CD4-positive, CD25-positive, alpha-beta regulatory T cell (primary cell): Measurements from ENCODE around the gene MAP4K5. TPM values are rescaled to one million over a fixed set of nuclear protein-coding genes. Genes with fewer than 3 reads are reported as not detected.
A peak's percentile ranks its signal among the peaks of the same experiment; 100 is the strongest.

Source experiments
- ATAC-seq, 2 donors: fragments of 150-1000 bp; cut with Tn5 transposase; one replicate each; pipeline ENCODE4 v1.10.0; 2021; ENCODE audit warnings: low read depth in 2 of 2, moderate number of reproducible peaks in 2 of 2, moderate library complexity in 1 of 2
- DNase-seq, 3 donors: peaks; one replicate each; pipeline versions ENCODE4 v3.0.0 to v3.0.0-alpha.2; 2012 to 2022; ENCODE audit warnings: mixed read lengths in 1 of 3
- H3K27ac ChIP-seq: one replicate; pipeline ENCODE4 v1.7.0; 2013; ENCODE audit warnings: mild to moderate bottlenecking, low read length; ENCODE audit not compliant: insufficient read depth, poor library complexity, severe bottlenecking
- H3K27me3 ChIP-seq: one replicate; pipeline ENCODE4 v1.7.0; 2013; ENCODE audit warnings: low read length; ENCODE audit not compliant: control insufficient read depth, insufficient read depth
- H3K36me3 ChIP-seq: one replicate; pipeline ENCODE4 v1.7.0; 2013; ENCODE audit warnings: mild to moderate bottlenecking, low read length, moderate library complexity; ENCODE audit not compliant: control insufficient read depth, insufficient read depth
- H3K4me1 ChIP-seq: 2 replicates; pipeline ENCODE4 v1.7.0; 2013; ENCODE audit warnings: mild to moderate bottlenecking, low read length; ENCODE audit not compliant: insufficient read depth, control insufficient read depth, poor library complexity, severe bottlenecking
- H3K4me3 ChIP-seq: one replicate; pipeline ENCODE4 v1.7.0; 2013; ENCODE audit warnings: low read depth, mild to moderate bottlenecking, low read length, moderate library complexity
- H3K9me3 ChIP-seq, 2 experiments: 1 replicate in 1 of 2; 2 replicates in 1 of 2; pipeline ENCODE4 v1.7.0; 2013; ENCODE audit warnings: low read length in 2 of 2, mild to moderate bottlenecking in 1 of 2, moderate library complexity in 1 of 2; ENCODE audit not compliant: control insufficient read depth in 2 of 2
- H3K27ac Mint-ChIP-seq, 3 donors: one replicate each; pipeline ENCODE4 v1.8.0; 2020 to 2022; ENCODE audit warnings: mild to moderate bottlenecking in 3 of 3, mixed read lengths in 3 of 3, moderate library complexity in 2 of 3
- H3K27me3 Mint-ChIP-seq: one replicate; pipeline ENCODE4 v1.8.0; 2022; ENCODE audit warnings: mild to moderate bottlenecking, mixed read lengths
- H3K36me3 Mint-ChIP-seq: one replicate; pipeline ENCODE4 v1.8.0; 2020; ENCODE audit warnings: mixed read lengths
- H3K4me1 Mint-ChIP-seq, 4 donors: one replicate each; pipeline ENCODE4 v1.8.0; 2020 to 2022; ENCODE audit warnings: mixed read lengths in 4 of 4, mild to moderate bottlenecking in 1 of 4
- H3K4me3 Mint-ChIP-seq, 4 donors: one replicate each; pipeline ENCODE4 v1.8.0; 2020 to 2022; ENCODE audit warnings: mild to moderate bottlenecking in 4 of 4, mixed read lengths in 4 of 4, moderate library complexity in 3 of 4
- H3K9me3 Mint-ChIP-seq, 7 donors: one replicate each; pipeline ENCODE4 v1.8.0; 2020 to 2022; ENCODE audit warnings: mixed read lengths in 7 of 7, mild to moderate bottlenecking in 3 of 7, moderate library complexity in 2 of 7
- polyA plus RNA-seq, 4 donors: library from polyadenylated mRNA; unstranded; fragments of 300-500 nt; fragmentation: Illumina TruSeq; gene quantifications; one replicate each; pipeline ENCODE4 v1.2.3, GENCODE V29; 2021
- total RNA-seq: library from RNA; stranded (reverse); gene quantifications from one replicate; pipeline ENCODE4 v1.2.3, GENCODE V29; 2022

Gene MAP4K5
- total and polyA plus RNA-seq, 5 donors from 2014 or later: 13.2 to 45.4 (median 22.5) TPM

DNA sequence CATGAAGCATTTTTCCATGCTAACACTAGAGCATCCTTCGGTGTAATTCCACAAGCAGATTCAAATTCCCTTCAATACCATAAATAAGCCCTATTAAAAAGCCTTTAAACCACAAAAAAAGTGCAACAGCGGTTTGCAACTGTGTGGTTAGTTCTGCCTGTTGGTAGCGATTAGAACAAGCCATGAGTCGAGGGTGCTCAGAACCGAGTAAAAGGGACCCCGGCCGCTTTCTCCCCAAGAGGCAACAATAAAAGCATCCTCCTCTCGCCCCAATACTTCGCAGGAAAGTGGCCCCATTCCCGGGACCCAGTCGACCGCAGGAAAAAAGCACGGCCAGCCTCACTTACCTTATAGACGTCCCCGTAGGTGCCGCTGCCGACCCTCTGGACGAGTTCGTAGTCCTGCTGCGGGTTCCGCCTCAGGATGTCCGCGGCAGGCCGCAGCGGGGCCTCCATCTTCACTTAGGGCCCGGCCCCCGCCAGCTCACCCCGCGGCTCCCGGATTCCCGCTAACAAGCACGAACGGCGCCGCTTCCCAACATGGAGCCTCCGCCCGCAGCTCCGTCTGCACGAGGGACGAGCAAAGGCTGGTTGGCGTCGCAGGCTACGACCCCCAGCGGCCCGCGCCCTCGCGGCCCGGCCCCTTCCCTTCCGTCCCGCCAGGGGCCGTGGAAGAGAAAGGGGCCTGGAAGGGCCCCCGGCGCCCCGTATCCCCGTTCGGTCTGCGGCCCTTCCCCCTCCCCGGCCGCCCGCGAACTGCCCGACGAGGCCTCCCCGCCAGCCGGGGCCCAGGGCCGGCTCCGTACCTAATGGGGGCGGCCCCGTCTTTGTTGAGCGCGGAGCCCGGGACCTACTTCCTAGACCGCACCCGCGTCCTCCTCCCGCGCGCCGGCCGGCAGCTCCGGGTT, 521 bp downstream of the MAP4K5 start:
- Mint-ChIP-seq H3K4me1 (peaks cover 22 to 56% (median 48%) of the 10 kb centered on the region in 4 donors), H3K27me3 (peaks cover 4% of the 10 kb centered on the region), H3K9me3 (no peaks in the 10 kb centered on the region), H3K36me3 (peaks cover 14% of the 10 kb centered on the region), H3K4me3 (peak overlapping the region; percentile 91 to 99 (median 92)), H3K27ac (peak overlapping the region; percentile 79 to 95 (median 92))
- peak overlapping the region; percentile 60 for H3K27ac ChIP-seq
- H3K9me3 ChIP-seq: no peaks in the 10 kb centered on the region
- DNase-seq (peak in 2 of 3 donors; percentile 21 to 50), ATAC-seq (peak in 1 of 2 donors; percentile 0)
- H3K4me1 ChIP-seq: peaks cover 36% of the 10 kb centered on the region
- no peaks in the 10 kb centered on the region for H3K36me3 ChIP-seq
- peak overlapping the region; percentile 94 for H3K4me3 ChIP-seq
- no peaks in the 10 kb centered on the region for H3K27me3 ChIP-seq

DNA sequence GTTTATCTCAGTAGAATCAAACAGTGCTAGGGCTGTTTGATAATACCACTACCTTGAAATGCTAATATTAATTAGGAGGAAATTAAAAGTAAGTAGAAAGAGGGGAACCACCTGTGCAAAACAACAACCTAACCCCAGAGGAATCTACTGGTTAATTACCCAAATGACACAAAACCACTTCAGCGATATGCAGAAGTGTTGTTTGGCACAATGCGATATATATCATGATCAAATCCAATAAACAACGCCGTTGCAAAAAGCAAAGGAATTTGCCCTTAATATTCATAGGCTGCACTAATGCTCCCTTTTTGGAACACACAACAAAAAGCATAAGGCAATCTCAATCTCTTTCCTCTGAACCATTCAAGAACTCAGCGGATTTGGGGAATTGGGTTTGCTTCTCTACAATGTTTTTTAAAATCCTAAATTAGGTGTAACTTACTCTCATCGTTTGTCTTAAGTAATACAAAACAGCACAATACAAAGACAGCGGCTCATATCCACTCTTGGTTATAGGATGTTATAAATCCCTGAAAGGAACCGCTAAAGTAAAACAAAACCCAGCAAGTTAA, 1.5 kb downstream of the MAP4K5 start:
- no peaks in the 10 kb centered on the region for H3K9me3 Mint-ChIP-seq
- Histone ChIP-seq H3K36me3 (no peaks in the 10 kb centered on the region), H3K27me3 (no peaks in the 10 kb centered on the region), H3K27ac (no peak overlapping the region), H3K4me1 (peaks cover 36% of the 10 kb centered on the region), H3K4me3 (peak overlapping the region; percentile 94), H3K9me3 (no peaks in the 10 kb centered on the region)
- ATAC-seq (no peak), DNase-seq (no peak)
- peak overlapping the region; percentile 91 to 99 (median 92) for H3K4me3 Mint-ChIP-seq
- H3K36me3 Mint-ChIP-seq: peaks cover 14% of the 10 kb centered on the region
- H3K4me1 Mint-ChIP-seq: peaks cover 25 to 66% (median 56%) of the 10 kb centered on the region in 4 donors
- H3K27ac Mint-ChIP-seq: peak overlapping the region; percentile 67 to 92 (median 79)
- peaks cover 4% of the 10 kb centered on the region for H3K27me3 Mint-ChIP-seq

DNA sequence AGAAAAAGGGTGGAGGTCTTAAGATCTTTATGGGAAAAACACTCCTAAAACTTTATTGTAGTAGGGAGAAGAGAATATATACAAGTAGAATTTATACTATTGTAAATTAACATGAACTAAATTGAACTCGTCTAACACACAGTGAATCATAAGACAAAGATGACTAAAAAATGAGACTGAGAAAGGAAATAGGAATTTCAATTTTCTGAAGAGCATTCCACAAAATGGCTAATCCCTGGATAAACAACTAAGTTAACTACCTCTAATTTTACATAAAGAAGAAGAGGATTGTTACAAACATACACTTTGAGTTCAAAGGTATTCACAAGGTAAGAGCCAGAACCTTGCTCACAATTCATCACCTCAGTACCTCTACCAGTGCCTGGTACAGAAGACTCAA, 2.0 kb downstream of the MAP4K5 start:
- peaks cover 4% of the 10 kb centered on the region for H3K27me3 Mint-ChIP-seq
- H3K9me3 Mint-ChIP-seq: no peaks in the 10 kb centered on the region
- Histone ChIP-seq H3K27me3 (no peaks in the 10 kb centered on the region), H3K27ac (no peak overlapping the region), H3K9me3 (no peaks in the 10 kb centered on the region), H3K4me3 (peak overlapping the region; percentile 94), H3K36me3 (no peaks in the 10 kb centered on the region), H3K4me1 (peaks cover 36% of the 10 kb centered on the region)
- peaks cover 14% of the 10 kb centered on the region for H3K36me3 Mint-ChIP-seq
- peak overlapping the region; percentile 66 to 79 (median 67) for H3K27ac Mint-ChIP-seq
- peak overlapping the region; percentile 91 to 99 (median 92) for H3K4me3 Mint-ChIP-seq
- DNase-seq (no peak), ATAC-seq (no peak)
- peaks cover 25 to 66% (median 56%) of the 10 kb centered on the region in 4 donors for H3K4me1 Mint-ChIP-seq

DNA sequence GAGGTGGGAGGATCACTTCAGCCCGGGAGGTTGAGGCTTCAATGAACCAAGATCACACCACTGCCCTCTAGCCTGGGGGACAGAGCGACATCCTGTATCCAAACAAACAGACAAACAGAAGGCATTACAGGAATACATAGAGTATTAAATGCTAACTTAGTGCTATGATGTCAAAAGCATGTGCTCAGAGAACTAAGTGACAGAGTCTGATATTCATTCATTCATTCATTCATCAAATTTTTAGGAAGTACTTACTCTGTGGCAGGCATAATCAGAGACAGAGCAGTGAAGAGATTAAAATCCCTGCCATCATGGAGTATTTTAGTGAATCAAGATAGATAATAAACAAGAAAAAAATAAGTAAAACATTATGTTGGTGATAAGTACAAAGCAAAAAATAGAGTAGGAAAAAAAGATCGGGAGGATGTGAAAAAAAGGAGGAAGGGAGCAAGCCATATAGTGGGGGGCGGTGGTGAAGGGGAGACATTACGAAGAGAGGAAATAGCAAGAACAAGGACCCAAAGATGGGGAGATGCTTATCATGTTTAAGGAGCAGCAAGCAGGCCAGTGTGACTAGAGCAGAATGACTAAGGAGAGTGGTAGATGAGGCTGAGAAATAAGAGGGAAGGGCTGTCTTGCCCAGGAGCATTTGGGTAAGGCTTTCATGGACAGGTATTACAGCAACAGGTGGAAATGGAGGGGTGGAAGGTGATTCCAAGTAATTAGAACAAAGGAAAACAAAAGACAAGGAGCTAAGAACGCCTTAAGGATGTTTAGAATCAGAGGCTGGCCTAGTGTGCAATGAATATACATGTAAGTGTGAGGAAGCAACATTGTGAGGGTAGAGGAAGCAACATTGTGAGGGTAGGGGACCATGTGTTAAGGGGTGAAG, 2.8 kb downstream of the MAP4K5 start:
- no peaks in the 10 kb centered on the region for H3K9me3 ChIP-seq
- Mint-ChIP-seq H3K4me3 (peak overlapping the region; percentile 91 to 99 (median 92)), H3K4me1 (peaks cover 32 to 74% (median 64%) of the 10 kb centered on the region in 4 donors), H3K27me3 (peaks cover 4% of the 10 kb centered on the region), H3K9me3 (no peaks in the 10 kb centered on the region), H3K27ac (peak overlapping the region in 2 of 3 donors; percentile 44 to 79), H3K36me3 (peaks cover 14% of the 10 kb centered on the region)
- no peak for ATAC-seq
- H3K36me3 ChIP-seq: no peaks in the 10 kb centered on the region
- DNase-seq: no peak
- peak overlapping the region; percentile 94 for H3K4me3 ChIP-seq
- no peaks in the 10 kb centered on the region for H3K27me3 ChIP-seq
- H3K4me1 ChIP-seq: peaks cover 44% of the 10 kb centered on the region
- H3K27ac ChIP-seq: no peak overlapping the region

DNA sequence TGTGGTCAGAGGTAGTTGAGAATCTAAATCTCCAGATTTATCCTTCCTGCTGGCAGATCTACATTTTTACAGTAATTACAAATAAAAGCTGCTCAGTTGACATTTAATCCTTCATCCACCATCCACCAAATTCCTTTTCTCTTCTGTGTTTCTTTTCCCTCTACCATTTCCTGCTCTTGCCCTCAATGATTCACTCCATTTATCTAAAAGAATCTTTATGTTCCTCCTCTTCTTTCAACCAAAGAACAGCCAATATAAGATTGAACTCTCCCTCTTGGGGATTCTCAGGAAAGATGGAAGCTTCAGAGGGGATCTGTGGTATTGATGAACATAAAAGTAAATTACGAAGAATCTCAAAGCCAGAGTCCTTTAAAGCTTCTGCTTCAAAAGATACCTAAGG, 4.4 kb downstream of the MAP4K5 start:
- Mint-ChIP-seq H3K36me3 (peaks cover 14% of the 10 kb centered on the region), H3K4me1 (peaks cover 37 to 80% (median 71%) of the 10 kb centered on the region in 4 donors), H3K4me3 (peak overlapping the region in 1 of 4 donors; percentile 44), H3K27me3 (peaks cover 1% of the 10 kb centered on the region), H3K27ac (no peak overlapping the region), H3K9me3 (no peaks in the 10 kb centered on the region)
- H3K4me1 ChIP-seq: peaks cover 49% of the 10 kb centered on the region
- ATAC-seq (no peak), DNase-seq (no peak)
- H3K27ac ChIP-seq: no peak overlapping the region
- no peak overlapping the region for H3K4me3 ChIP-seq
- H3K27me3 ChIP-seq: no peaks in the 10 kb centered on the region
- no peaks in the 10 kb centered on the region for H3K9me3 ChIP-seq
- H3K36me3 ChIP-seq: no peaks in the 10 kb centered on the region

DNA sequence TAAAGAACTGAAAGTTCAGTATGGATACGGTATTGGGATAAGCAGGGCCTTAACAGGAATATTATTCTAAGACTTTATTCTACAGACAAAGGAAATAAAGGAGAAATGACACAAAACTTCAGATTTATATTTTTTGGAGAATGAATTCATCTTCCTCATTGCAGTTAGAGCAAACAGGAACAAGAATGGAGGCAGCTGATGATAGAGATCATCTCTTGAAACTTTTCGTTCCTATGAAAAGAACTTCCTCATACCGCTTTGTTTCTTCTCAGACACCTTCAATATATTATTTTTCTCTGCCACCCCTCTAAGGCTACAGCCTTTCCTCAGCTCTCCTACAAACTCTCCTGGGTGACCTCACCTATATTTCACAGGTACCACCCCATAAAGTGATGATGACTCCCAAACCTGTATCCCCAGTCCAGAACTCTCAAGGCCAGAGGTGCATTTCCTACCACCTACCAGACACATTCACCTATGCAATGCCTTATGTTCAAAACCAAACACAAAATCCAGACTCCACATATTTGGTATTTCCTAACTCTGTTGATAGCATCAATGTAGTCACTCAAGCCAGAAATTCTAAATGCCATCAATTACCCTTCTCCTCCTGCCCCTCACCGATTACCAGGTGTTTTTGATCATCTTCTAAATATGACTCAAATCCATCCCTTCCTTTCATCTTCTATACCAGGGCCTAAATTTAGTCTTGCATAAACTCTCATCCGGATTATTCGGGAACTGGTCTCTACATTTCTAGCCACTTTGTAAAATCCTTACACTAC, 7.4 kb downstream of the MAP4K5 start:
- Mint-ChIP-seq H3K36me3 (peaks cover 12% of the 10 kb centered on the region), H3K27ac (peak overlapping the region; percentile 5 to 78 (median 13)), H3K4me3 (peak overlapping the region; percentile 4 to 40 (median 33)), H3K9me3 (no peaks in the 10 kb centered on the region), H3K4me1 (peaks cover 46 to 82% (median 73%) of the 10 kb centered on the region in 4 donors), H3K27me3 (no peaks in the 10 kb centered on the region)
- DNase-seq: no peak
- Histone ChIP-seq H3K4me1 (peaks cover 39% of the 10 kb centered on the region), H3K9me3 (no peaks in the 10 kb centered on the region), H3K36me3 (no peaks in the 10 kb centered on the region), H3K27me3 (no peaks in the 10 kb centered on the region), H3K4me3 (no peak overlapping the region), H3K27ac (no peak overlapping the region)
- ATAC-seq: no peak
